ENCODE data around the gene HABP2. TPM values are rescaled to one million over a fixed set of nuclear protein-coding genes. Genes with fewer than 3 reads are reported as not detected.

Gene HABP2
- total and polyA plus RNA-seq, 3 donors from 2014 or later, result 0.37 to 1.9 TPM; not detected in 1

DNA sequence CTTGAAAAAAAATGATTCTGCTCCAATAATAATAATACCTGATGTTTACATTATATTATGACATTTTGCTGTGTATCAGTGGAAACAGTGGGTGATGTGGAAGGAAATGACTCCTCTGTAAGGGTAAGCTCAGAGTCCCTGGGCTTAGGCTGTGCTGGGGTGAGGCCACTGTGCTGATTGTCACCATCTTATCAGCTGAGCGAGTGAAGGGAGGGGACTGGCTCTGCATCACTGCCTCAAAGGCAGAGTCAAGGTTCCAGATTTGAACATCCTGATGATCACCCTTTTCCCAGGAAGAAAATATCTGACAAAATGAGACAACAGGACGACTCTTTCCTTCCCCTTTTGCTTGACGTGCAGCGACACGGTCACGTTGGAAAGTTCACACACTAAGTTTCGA lies 24.0 kb upstream of the HABP2 start:
- WGBS, 2 donors, result 84 to 91% methylated on average over 7 of the region's 7 CpGs
- Histone ChIP-seq H3K27me3 (no peaks in the 10 kb centered on the region), H3K4me1 (no peaks in the 10 kb centered on the region), H3K9me3 (no peaks in the 10 kb centered on the region), H3K36me3 (ENCODE audit: low read depth, missing control alignments) (no peaks in the 10 kb centered on the region), H3K4me3 (no peak overlapping the region), H3K27ac (no peak overlapping the region)
- intact Hi-C loops (cut with DNase I; ENCODE audit: low total_unique reads), result no loop called here
- DNase-seq, result no peak
- TF ChIP-seq CTCF (IDR thresholded peaks at IDR 0.05) (no peak), POLR2A (IDR thresholded peaks at IDR 0.05) (no peak)

DNA sequence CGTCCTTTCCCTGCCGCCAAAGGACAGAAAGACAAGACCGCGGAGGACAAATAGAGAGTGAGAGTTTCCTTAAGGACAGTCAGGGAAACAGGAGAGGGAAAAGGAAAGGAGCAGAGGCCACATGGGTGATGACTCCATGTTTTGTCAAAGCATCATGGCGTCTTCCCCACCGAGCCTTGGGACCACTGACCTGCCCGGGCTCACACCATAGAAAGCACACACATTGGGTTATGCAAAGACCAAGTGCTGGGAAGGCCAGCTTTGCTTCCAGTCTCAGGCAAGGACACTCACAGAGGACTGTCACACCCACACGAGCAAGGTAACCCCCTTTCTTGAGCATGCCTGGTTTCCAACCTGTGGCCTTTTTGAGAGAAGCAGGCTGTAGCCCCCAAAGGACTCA lies 23.3 kb upstream of the HABP2 start:
- H3K27ac ChIP-seq, result no peak overlapping the region
- intact Hi-C loops (cut with DNase I; ENCODE audit: low total_unique reads), result no loop called here
- no peaks in the 10 kb centered on the region for H3K27me3 ChIP-seq
- no peak for DNase-seq
- H3K4me1 ChIP-seq, result no peaks in the 10 kb centered on the region
- 94 to 96% methylated on average over 7 to 8 of the region's 8 CpGs for WGBS, 2 donors
- no peak overlapping the region for H3K4me3 ChIP-seq
- H3K9me3 ChIP-seq, result no peaks in the 10 kb centered on the region
- no peaks in the 10 kb centered on the region for H3K36me3 ChIP-seq (ENCODE audit: low read depth, missing control alignments)
- no peak for TF ChIP-seq POLR2A (IDR thresholded peaks at IDR 0.05)
- TF ChIP-seq CTCF (IDR thresholded peaks at IDR 0.05), result no peak

DNA sequence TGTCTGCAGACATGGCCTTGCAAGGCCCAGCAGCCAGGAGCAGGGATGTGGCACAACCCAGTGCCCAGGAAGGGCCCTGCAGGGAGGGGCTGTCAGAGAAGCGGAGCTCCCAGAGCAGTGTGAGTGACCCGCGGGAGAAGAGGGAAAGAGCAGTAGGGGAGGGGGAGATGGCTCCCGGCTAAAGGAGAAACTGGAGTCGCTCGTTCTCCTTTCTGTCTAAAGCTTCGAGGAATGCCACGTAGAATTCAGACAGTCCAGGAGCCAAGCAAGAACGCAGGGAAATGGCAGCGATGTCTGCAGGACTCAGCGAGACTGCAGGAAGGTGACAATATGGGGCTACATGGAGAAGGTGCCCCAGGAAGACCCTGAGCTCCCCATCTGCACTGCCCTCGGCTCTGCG lies 22.4 kb upstream of the HABP2 start:
- Histone ChIP-seq H3K4me1 (no peaks in the 10 kb centered on the region), H3K9me3 (no peaks in the 10 kb centered on the region), H3K27ac (no peak overlapping the region), H3K27me3 (no peaks in the 10 kb centered on the region), H3K4me3 (no peak overlapping the region), H3K36me3 (ENCODE audit: low read depth, missing control alignments) (no peaks in the 10 kb centered on the region)
- DNase-seq, result no peak
- 82 to 83% methylated on average over 13 of the region's 13 CpGs for WGBS, 2 donors
- no peak for TF ChIP-seq CTCF (IDR thresholded peaks at IDR 0.05)
- TF ChIP-seq POLR2A (IDR thresholded peaks at IDR 0.05), result no peak
- intact Hi-C loops (cut with DNase I; ENCODE audit: low total_unique reads), result no loop called here

- DNase-seq, result no peak
- Histone ChIP-seq H3K4me1 (no peaks in the 10 kb centered on the region), H3K9me3 (no peaks in the 10 kb centered on the region), H3K27ac (no peak overlapping the region), H3K4me3 (no peak overlapping the region), H3K27me3 (no peaks in the 10 kb centered on the region), H3K36me3 (ENCODE audit: low read depth, missing control alignments) (no peaks in the 10 kb centered on the region)
- 88 to 94% methylated on average over 3 of the region's 3 CpGs for WGBS, 2 donors
- TF ChIP-seq POLR2A (IDR thresholded peaks at IDR 0.05), result no peak
- TF ChIP-seq CTCF (IDR thresholded peaks at IDR 0.05), result no peak
- intact Hi-C loops (cut with DNase I; ENCODE audit: low total_unique reads), result no loop called here
Observed at GRCh38 chr10:113532724-113533123, 20.1 kb upstream of the HABP2 start.

DNA sequence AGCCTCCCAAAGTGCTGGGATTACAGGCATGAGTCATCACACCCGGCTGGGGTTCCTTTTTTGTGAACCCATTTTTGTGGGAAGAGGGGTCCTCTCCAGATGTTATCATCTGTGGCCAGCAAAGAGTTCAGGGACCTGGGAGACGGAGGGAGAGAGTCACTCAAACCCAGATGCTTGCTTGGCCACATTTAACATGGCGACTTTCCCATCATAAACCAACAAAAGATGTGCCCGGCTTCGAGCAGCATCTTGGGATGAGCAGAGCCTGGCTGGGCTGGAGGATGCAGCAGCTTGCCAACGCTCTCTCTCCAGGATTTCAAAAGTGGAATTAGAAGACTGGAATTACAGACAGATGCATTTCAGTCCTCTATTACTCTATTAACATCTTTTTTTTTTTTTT lies 19.1 kb upstream of the HABP2 start:
- H3K4me3 ChIP-seq, result no peak overlapping the region
- H3K36me3 ChIP-seq (ENCODE audit: low read depth, missing control alignments), result no peaks in the 10 kb centered on the region
- no peaks in the 10 kb centered on the region for H3K27me3 ChIP-seq
- intact Hi-C loops (cut with DNase I; ENCODE audit: low total_unique reads), result no loop called here
- DNase-seq, result no peak
- WGBS, 2 donors, result 86 to 91% methylated on average over 6 of the region's 6 CpGs
- no peak for TF ChIP-seq POLR2A (IDR thresholded peaks at IDR 0.05)
- TF ChIP-seq CTCF (IDR thresholded peaks at IDR 0.05), result no peak
- no peak overlapping the region for H3K27ac ChIP-seq
- no peaks in the 10 kb centered on the region for H3K9me3 ChIP-seq
- no peaks in the 10 kb centered on the region for H3K4me1 ChIP-seq
